Loucy (cell line): ENCODE data around the gene PAX5.

ENCODE experiments used
- CTCF ChIP-seq: fragments of 200-600 bp; sonication (generic); conservative IDR thresholded peaks from 2 replicates; pipeline ENCODE4 v1.5.1; 2014; ENCODE audit warnings: mild to moderate bottlenecking, antibody characterized with exemption, low read length
- EZH2phosphoT487 ChIP-seq: fragments of 200-600 bp; IDR thresholded peaks from 2 replicates; pipeline ENCODE4 v1.6.1; 2018; ENCODE audit warnings: antibody characterized with exemption, mild to moderate bottlenecking, moderate library complexity, borderline replicate concordance

GRCh38 chr9:36787709-36788108 is 246.4 kb downstream of the PAX5 start:
- no peak for TF ChIP-seq CTCF
- TF ChIP-seq EZH2phosphoT487, result no peak
